ENCODE results near the gene CLOCK. TPM values are rescaled to one million over a fixed set of nuclear protein-coding genes. Genes with fewer than 3 reads are reported as not detected.

Gene CLOCK
- polyA plus RNA-seq, 1 of the 3 experiments (the other 2 are of a cell fraction) = 4.2 TPM

- H2AFZ ChIP-seq (ENCODE audit: low read depth) = no peak overlapping the region
- no peak for TF ChIP-seq TEAD4 (IDR thresholded peaks at IDR 0.05; ENCODE audit: borderline replicate concordance, insufficient read depth)
- no peak for TF ChIP-seq RFX5 (IDR thresholded peaks at IDR 0.05; ENCODE audit: low read length)
- no peak for TF ChIP-seq RCOR1 (IDR thresholded peaks at IDR 0.05; ENCODE audit: low read length)
- TF ChIP-seq, protein P1, sequence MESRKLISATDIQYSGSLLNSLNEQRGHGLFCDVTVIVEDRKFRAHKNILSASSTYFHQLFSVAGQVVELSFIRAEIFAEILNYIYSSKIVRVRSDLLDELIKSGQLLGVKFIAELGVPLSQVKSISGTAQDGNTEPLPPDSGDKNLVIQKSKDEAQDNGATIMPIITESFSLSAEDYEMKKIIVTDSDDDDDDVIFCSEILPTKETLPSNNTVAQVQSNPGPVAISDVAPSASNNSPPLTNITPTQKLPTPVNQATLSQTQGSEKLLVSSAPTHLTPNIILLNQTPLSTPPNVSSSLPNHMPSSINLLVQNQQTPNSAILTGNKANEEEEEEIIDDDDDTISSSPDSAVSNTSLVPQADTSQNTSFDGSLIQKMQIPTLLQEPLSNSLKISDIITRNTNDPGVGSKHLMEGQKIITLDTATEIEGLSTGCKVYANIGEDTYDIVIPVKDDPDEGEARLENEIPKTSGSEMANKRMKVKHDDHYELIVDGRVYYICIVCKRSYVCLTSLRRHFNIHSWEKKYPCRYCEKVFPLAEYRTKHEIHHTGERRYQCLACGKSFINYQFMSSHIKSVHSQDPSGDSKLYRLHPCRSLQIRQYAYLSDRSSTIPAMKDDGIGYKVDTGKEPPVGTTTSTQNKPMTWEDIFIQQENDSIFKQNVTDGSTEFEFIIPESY (IDR thresholded peaks at IDR 0.05; ENCODE audit: borderline replicate concordance, low read depth) = no peak
- TF ChIP-seq, protein P2, sequence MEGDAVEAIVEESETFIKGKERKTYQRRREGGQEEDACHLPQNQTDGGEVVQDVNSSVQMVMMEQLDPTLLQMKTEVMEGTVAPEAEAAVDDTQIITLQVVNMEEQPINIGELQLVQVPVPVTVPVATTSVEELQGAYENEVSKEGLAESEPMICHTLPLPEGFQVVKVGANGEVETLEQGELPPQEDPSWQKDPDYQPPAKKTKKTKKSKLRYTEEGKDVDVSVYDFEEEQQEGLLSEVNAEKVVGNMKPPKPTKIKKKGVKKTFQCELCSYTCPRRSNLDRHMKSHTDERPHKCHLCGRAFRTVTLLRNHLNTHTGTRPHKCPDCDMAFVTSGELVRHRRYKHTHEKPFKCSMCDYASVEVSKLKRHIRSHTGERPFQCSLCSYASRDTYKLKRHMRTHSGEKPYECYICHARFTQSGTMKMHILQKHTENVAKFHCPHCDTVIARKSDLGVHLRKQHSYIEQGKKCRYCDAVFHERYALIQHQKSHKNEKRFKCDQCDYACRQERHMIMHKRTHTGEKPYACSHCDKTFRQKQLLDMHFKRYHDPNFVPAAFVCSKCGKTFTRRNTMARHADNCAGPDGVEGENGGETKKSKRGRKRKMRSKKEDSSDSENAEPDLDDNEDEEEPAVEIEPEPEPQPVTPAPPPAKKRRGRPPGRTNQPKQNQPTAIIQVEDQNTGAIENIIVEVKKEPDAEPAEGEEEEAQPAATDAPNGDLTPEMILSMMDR (IDR thresholded peaks at IDR 0.05) = no peak
- no peak for TF ChIP-seq TCF12 (IDR thresholded peaks at IDR 0.05)
- no peaks in the 10 kb centered on the region for H3K79me2 ChIP-seq (ENCODE audit: insufficient read depth)
- H3K27ac ChIP-seq (ENCODE audit: low read depth in 2 of 2, low read length in 1 of 2) = no peak overlapping the region
- H4K20me1 ChIP-seq (ENCODE audit: insufficient read depth) = no peaks in the 10 kb centered on the region
- H3K9ac ChIP-seq = no peak overlapping the region
- no peaks in the 10 kb centered on the region for H3K36me3 ChIP-seq (replicated peaks in 1 of 2; ENCODE audit: control insufficient read depth in 1 of 2, insufficient read depth in 2 of 2, low read length in 1 of 2)
- POLR2A ChIA-PET = no interaction called here
- WGBS (ENCODE audit: low lambda C conversion rate) = 69% methylated on average over 2 of the region's 2 CpGs
- no peak for DNase-seq
- no peak overlapping the region for H3K4me2 ChIP-seq
- H3K9me2 ChIP-seq = no peaks in the 10 kb centered on the region
- H3F3A ChIP-seq (replicated peaks; ENCODE audit: insufficient read depth) = no peaks in the 10 kb centered on the region
- no peaks in the 10 kb centered on the region for H3K4me1 ChIP-seq (ENCODE audit: control insufficient read depth in 1 of 2, insufficient read depth in 2 of 2, low read depth in 1 of 2, low read length in 1 of 2)
- no peaks in the 10 kb centered on the region for H3K9me3 ChIP-seq
- H3K27me3 ChIP-seq (ENCODE audit: insufficient read depth) = no peaks in the 10 kb centered on the region
- H3K4me3 ChIP-seq (ENCODE audit: low read depth in 2 of 2, low read length in 1 of 2) = no peak overlapping the region
- CTCF ChIA-PET = no interaction called here
These were observed 166.1 kb downstream of the CLOCK start for GRCh38 chr4:55380576-55380975.

DNA sequence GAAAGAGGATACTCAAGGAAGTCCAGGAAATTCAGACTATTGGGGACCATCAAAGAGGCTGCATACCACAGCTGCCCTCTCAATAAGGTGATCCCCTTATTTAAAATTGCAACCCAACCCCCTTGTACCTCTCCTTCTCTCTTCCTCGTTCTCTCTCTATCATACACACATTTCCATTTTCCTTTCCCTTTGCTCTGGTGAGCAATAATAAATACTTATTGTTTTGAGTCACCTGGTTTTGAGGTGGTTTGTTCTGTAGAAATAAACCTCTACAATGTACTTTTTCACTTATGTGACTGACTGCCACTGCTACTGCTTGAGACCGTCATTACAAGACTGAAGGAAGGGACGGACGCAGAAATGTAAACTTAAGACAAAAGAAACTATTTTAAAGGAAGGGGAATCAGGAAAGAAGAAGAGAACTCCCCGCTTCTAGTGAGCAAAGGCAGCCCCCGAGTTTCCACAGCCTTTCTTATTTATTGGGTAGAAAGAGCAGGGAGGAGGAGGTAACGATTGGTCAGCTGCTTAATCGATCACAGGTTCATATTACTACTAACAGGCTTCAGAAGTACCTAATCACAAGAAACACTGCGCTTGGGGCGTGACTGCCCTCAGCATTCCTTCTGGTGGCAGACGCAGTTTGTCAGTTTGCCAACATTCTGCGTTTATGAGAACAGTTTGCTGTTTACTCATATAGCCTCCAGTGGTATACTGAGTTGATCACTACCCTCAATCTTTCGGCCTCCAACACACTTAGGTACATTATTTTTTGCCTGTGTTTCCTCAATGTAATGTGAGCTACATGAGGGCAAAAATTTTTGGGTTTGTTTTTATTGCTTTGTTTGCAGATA, 167.9 kb downstream of the CLOCK start:
- no peaks in the 10 kb centered on the region for H4K20me1 ChIP-seq (ENCODE audit: insufficient read depth)
- H3K27ac ChIP-seq (ENCODE audit: low read depth in 2 of 2, low read length in 1 of 2) = no peak overlapping the region
- no peak overlapping the region for H3K9ac ChIP-seq
- no peaks in the 10 kb centered on the region for H3K4me1 ChIP-seq (ENCODE audit: control insufficient read depth in 1 of 2, insufficient read depth in 2 of 2, low read depth in 1 of 2, low read length in 1 of 2)
- H3K27me3 ChIP-seq (ENCODE audit: insufficient read depth) = no peaks in the 10 kb centered on the region
- no peaks in the 10 kb centered on the region for H3K9me2 ChIP-seq
- no peaks in the 10 kb centered on the region for H3F3A ChIP-seq (replicated peaks; ENCODE audit: insufficient read depth)
- H3K36me3 ChIP-seq (replicated peaks in 1 of 2; ENCODE audit: control insufficient read depth in 1 of 2, insufficient read depth in 2 of 2, low read length in 1 of 2) = no peaks in the 10 kb centered on the region
- DNase-seq = no peak
- TF ChIP-seq RAD21 (IDR thresholded peaks at IDR 0.05; ENCODE audit: low read length) = no peak
- TF ChIP-seq ELF1 (IDR thresholded peaks at IDR 0.05) = no peak
- TF ChIP-seq TCF12 (IDR thresholded peaks at IDR 0.05) = no peak
- TF ChIP-seq SIN3A (IDR thresholded peaks at IDR 0.05; ENCODE audit: borderline replicate concordance, low read depth, low read length) = no peak
- no peak for TF ChIP-seq YY1 (IDR thresholded peaks at IDR 0.05; ENCODE audit: low read depth)
- H3K4me2 ChIP-seq = no peak overlapping the region
- POLR2A ChIA-PET = no interaction called here
- H3K9me3 ChIP-seq = no peaks in the 10 kb centered on the region
- WGBS (ENCODE audit: low lambda C conversion rate) = 70% methylated on average over 13 of the region's 13 CpGs
- no peak overlapping the region for H2AFZ ChIP-seq (ENCODE audit: low read depth)
- CTCF ChIA-PET = interaction anchor here (1.2 kb wide), 1 partner anchor 10 kb away, joined by 3 read pairs; no protein-coding TSS in a partner anchor
- H3K79me2 ChIP-seq (ENCODE audit: insufficient read depth) = no peaks in the 10 kb centered on the region
- no peak overlapping the region for H3K4me3 ChIP-seq (ENCODE audit: low read depth in 2 of 2, low read length in 1 of 2)

Small RNAs within 50 kb of the gene (small RNA-seq; reads per million reads assigned to genes)
- 0 reads per million in 7 experiments for gene RF00019

Other genes with a start within 250 kb of the CLOCK start
- gene SRD5A3, start 200.7 kb downstream of the CLOCK start, polyA plus RNA-seq (2012; rRNA removed) = 5.1 TPM in 2 replicates
- 58.6 and 89.2 TPM in 2 replicates for gene TMEM165, start 151.0 kb downstream of the CLOCK start, polyA plus RNA-seq (2012; rRNA removed)
- gene PDCL2, start 45.3 kb upstream of the CLOCK start, polyA plus RNA-seq (2012; rRNA removed) = not detected in 2 replicates
- 0.65 and 0.66 TPM in 2 replicates for gene NMU, start 89.4 kb upstream of the CLOCK start, polyA plus RNA-seq (2012; rRNA removed)